Non-pigmented ciliary epithelial cell (primary cell): ENCODE measurements around the gene TRAPPC6A.

Source experiments
- DNase-seq: peaks from one replicate; pipeline ENCODE4 v3.0.0-alpha.2; 2010; ENCODE audit warnings: low read depth

TRAPPC6A gene

GRCh38 chr19:45186509-45187334, 8.7 kb upstream of the TRAPPC6A start:
- DNase-seq: no peak

- no peak for DNase-seq
These were observed 6.1 kb upstream of the TRAPPC6A start for GRCh38 chr19:45184115-45184514.

- DNase-seq: no peak
These were observed 4.7 kb upstream of the TRAPPC6A start for GRCh38 chr19:45182758-45183157.

GRCh38 chr19:45180936-45181335, 2.9 kb upstream of the TRAPPC6A start:
- DNase-seq: no peak

GRCh38 chr19:45179892-45180370, 1.9 kb upstream of the TRAPPC6A start:
- DNase-seq: no peak

GRCh38 chr19:45179072-45179891, 1.2 kb upstream of the TRAPPC6A start:
- DNase-seq: no peak

GRCh38 chr19:45178262-45179071, 430 bp upstream of the TRAPPC6A start, which contains the start of gene BLOC1S3:
BLOC1S3 (plus strand) TSS chr19:45178784; CDS start chr19:45179297, 513 bp downstream.
- peak; percentile 100 for DNase-seq

- no peak for DNase-seq
These were observed 2.3 kb downstream of the TRAPPC6A start for GRCh38 chr19:45175515-45176345.

GRCh38 chr19:45173816-45174215, 4.2 kb downstream of the TRAPPC6A start:
- no peak for DNase-seq

- DNase-seq: no peak
These were observed 5.3 kb downstream of the TRAPPC6A start for GRCh38 chr19:45172611-45173208.

GRCh38 chr19:45172173-45172572, 5.9 kb downstream of the TRAPPC6A start:
- DNase-seq: no peak

- DNase-seq: no peak
These were observed 6.8 kb downstream of the TRAPPC6A start for GRCh38 chr19:45171211-45171623.

GRCh38 chr19:45170146-45171106, 7.6 kb downstream of the TRAPPC6A start:
- DNase-seq: no peak

- no peak for DNase-seq
These were observed 8.4 kb downstream of the TRAPPC6A start for GRCh38 chr19:45169602-45170001.

GRCh38 chr19:45168767-45169351, 9.2 kb downstream of the TRAPPC6A start:
- no peak for DNase-seq

GRCh38 chr19:45166723-45167252, 11.2 kb downstream of the TRAPPC6A start:
- DNase-seq: no peak

GRCh38 chr19:45164577-45165335, 13.3 kb downstream of the TRAPPC6A start:
- peak; percentile 22 for DNase-seq
